ENCODE data around the gene LSG1.

- TF ChIP-seq CTCF (conservative IDR thresholded peaks at IDR 0.05 in 1 of 2, IDR thresholded peaks at IDR 0.05 in 1 of 2; ENCODE audit: low read depth in 1 of 2, low read length in 2 of 2) (no peak), EZH2 (IDR thresholded peaks at IDR 0.05; ENCODE audit: low read length, missing control alignments) (no peak)
Observed at GRCh38 chr3:194657439-194657838, 14.6 kb downstream of the LSG1 start.
